Effector memory CD8-positive, alpha-beta T cell (primary cell): ENCODE results near the gene GLDN.
"Not testable (repeated sequence)": the region's sequence is repeated elsewhere in the genome, so short reads cannot be mapped to it uniquely, and the experiment has no call there.

Experiments
- ATAC-seq: fragments of 150-1000 bp; cut with Tn5 transposase; replicated peaks from 2 replicates; pipeline ENCODE4 v1.10.0; 2021; ENCODE audit warnings: mild to moderate bottlenecking, moderate library complexity
- DNase-seq, 3 experiments: peaks; one replicate each; pipeline ENCODE4 v3.0.0; 2021
- H3K27ac Mint-ChIP-seq, 2 donors: one replicate each; pipeline ENCODE4 v1.8.0; 2022; ENCODE audit warnings: mild to moderate bottlenecking in 2 of 2, mixed read lengths in 2 of 2, moderate library complexity in 2 of 2
- H3K27me3 Mint-ChIP-seq, 2 donors: one replicate each; pipeline ENCODE4 v1.8.0; 2022; ENCODE audit warnings: mixed read lengths in 2 of 2
- H3K36me3 Mint-ChIP-seq: one replicate; pipeline ENCODE4 v1.8.0; 2022; ENCODE audit warnings: mild to moderate bottlenecking, moderate library complexity, mixed read lengths; ENCODE audit not compliant: insufficient read depth
- H3K4me1 Mint-ChIP-seq, 2 donors: one replicate each; pipeline ENCODE4 v1.8.0; 2022; ENCODE audit warnings: low read depth in 2 of 2, mixed read lengths in 2 of 2
- H3K4me3 Mint-ChIP-seq, 2 donors: one replicate each; pipeline ENCODE4 v1.8.0; 2022; ENCODE audit warnings: mild to moderate bottlenecking in 2 of 2, mixed read lengths in 2 of 2, moderate library complexity in 2 of 2
- H3K9me3 Mint-ChIP-seq, 2 donors: one replicate each; pipeline ENCODE4 v1.8.0; 2022; ENCODE audit warnings: mixed read lengths in 2 of 2

The GLDN gene

DNA sequence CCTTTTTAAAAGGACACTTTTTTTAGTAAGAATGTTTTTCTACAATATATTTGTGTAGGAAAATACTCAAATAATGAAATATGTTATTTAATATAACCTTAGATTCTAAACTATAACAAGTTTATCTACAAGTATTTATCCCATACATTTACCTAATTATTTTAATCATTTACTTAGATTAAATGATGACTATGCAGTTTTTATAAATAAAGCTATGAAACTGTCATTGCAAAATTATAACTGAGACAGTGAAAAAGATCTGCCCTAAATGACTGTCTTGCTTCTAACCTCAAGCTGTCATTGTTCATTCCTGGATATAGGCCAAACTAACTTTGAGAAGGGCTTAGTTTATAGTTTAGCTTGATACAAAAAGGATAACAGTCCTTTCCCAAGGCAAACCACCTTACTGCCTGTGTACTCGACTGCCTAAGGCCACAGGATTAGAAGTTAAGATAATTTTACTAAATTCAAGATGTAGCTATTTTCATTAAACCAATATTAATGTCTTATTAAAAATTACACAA lies 84.1 kb downstream of the GLDN start:
- no peaks in the 10 kb centered on the region for H3K9me3 Mint-ChIP-seq
- peaks cover 2% of the 10 kb centered on the region for H3K36me3 Mint-ChIP-seq
- peaks cover 7 to 16% of the 10 kb centered on the region in 2 donors for H3K27me3 Mint-ChIP-seq
- H3K4me3 Mint-ChIP-seq = no peak overlapping the region
- H3K4me1 Mint-ChIP-seq = no peaks in the 10 kb centered on the region
- H3K27ac Mint-ChIP-seq = no peak overlapping the region
- no peak for ATAC-seq
- no peak for DNase-seq

DNA sequence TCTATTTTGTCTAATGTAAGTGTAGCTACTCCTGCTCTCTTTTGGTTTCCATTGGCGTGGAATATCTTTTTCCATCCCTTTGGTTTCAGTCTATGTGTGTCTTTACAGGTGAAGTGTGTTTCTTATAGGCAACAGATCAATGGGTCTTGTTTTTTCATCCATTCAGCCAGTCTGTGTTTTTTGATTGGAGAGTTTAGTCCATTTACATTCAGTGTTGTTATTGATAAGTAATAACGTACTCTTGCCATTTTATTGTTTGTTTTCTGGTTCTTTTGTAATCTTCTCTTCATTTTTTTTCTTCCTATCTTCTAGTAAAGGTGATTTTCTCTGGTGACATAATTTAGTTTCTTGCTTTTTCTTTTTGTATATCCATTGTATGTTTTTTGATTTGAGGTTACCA lies 97.1 kb downstream of the GLDN start:
- no peak for DNase-seq
- Mint-ChIP-seq H3K27ac (no peak overlapping the region), H3K4me1 (no peaks in the 10 kb centered on the region), H3K27me3 (peaks cover 0 to 8% of the 10 kb centered on the region in 2 donors), H3K4me3 (no peak overlapping the region), H3K9me3 (peaks cover 0 to 1% of the 10 kb centered on the region in 2 donors), H3K36me3 (no peaks in the 10 kb centered on the region)
- ATAC-seq = no peak

DNA sequence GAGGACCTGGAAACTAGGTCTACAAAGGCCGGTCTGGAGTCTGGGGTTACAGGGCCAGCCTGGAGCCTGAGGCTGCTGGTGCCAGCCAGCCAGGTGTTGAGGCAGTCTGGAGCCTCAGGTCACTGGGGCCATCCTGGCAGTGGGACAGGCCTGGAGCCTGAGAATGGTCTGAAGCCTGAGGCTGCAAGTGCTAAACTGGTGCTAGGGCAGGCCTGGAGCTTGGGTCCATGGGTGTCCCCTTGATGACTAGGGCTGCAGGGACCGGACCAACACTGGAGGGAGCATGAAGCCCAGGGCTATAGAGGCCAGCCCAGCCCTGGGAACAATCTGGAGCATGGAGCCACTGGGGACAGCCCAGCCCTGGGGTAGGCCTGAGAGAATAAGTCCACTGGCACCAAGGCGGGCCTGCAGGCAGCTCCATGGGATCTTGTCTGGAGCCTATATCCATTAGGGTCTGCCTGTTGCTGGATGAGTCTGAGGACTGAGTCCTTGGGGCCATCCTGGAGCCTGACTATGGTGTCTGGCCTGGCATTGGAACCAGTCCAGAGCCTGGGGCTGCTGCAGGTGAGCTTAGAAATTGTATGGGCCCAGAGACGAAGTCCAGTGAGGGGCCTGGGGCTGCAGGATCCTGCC lies 101.9 kb downstream of the GLDN start:
- DNase-seq = no peak
- Mint-ChIP-seq H3K9me3 (no peaks in the 10 kb centered on the region), H3K4me3 (no peak overlapping the region), H3K27me3 (no peaks in the 10 kb centered on the region), H3K4me1 (no peaks in the 10 kb centered on the region), H3K36me3 (no peaks in the 10 kb centered on the region), H3K27ac (no peak overlapping the region)
- ATAC-seq = no peak

DNA sequence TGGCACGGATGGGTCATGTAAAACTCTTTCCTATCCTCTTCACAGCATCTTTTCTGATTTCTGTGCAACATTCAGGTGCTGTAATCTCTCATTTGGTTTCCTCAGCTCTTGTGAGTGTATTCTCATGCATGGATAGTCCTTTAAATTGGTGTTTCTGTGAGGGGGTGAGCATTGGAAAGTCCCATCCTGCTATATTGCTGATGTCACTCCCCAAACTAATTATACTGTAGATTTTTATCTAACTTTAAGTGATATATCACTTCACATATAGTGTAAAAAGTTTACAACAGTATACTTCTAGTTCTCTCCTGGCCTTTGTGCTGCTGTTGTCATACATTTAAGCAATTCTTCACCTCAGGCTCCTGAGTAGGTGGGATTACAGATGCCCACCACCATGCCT lies 102.7 kb downstream of the GLDN start:
- ATAC-seq = no peak
- Mint-ChIP-seq H3K36me3 (no peaks in the 10 kb centered on the region), H3K4me3 (no peak overlapping the region), H3K27ac (no peak overlapping the region), H3K27me3 (no peaks in the 10 kb centered on the region), H3K4me1 (no peaks in the 10 kb centered on the region), H3K9me3 (no peaks in the 10 kb centered on the region)
- DNase-seq = no peak

DNA sequence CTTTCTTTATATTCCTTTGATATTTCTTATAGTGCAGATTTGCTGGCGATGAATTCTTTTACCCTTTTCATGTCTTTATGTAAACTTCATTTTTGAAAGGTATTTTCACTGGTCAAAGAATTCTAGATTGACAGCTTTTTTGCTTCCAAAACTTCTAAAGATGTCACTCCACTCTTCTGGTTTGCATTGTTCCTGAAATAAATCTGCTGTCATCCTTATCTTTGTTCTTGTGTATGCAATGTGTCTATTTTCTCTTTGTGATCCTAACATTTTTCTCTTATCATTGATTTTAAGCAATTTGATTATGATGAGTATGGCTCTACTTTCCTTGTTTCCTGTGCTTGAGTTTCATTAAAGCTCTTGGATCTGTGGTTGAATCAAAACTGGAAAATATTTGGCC lies 103.4 kb downstream of the GLDN start:
- Mint-ChIP-seq H3K4me1 (no peaks in the 10 kb centered on the region), H3K4me3 (no peak overlapping the region), H3K9me3 (no peaks in the 10 kb centered on the region), H3K27ac (no peak overlapping the region), H3K36me3 (no peaks in the 10 kb centered on the region), H3K27me3 (no peaks in the 10 kb centered on the region)
- DNase-seq (no peak), ATAC-seq (no peak)

DNA sequence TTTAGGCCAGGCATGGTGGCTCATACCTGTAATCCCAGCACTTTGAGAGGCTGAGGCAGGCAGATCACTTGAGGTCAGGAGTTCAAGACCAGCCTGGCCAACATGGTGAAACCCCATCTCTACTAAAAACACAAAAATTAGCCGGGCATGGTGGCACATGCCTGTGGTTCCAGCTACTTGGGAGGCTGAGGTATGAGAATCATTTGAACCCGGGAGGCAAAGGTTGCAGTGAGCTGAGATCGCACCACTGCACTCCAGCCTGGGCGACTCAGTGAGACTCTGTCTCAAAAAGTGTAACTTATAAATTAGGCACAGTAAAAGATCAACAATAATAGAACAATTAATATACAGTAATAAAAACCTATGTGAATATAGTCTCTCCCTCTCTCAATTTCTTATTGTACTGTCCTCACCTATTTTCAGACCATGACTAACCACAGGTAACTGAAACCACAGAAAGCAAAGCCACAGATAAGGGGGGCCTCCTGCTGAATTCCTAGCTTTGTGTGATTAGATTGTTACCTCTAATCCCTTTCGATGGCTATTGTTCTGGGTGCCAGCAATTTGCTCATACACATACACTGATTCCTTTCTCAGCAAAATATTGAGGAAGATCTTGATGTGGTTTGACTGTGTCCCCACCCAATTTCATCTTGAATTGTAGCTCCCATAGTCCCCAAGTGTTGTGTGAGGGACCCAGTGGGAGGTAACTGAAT lies 104.7 kb downstream of the GLDN start:
- not testable (repeated sequence) for H3K4me3 Mint-ChIP-seq, H3K36me3 Mint-ChIP-seq, ATAC-seq, H3K27me3 Mint-ChIP-seq, H3K4me1 Mint-ChIP-seq, DNase-seq, H3K27ac Mint-ChIP-seq, H3K9me3 Mint-ChIP-seq

DNA sequence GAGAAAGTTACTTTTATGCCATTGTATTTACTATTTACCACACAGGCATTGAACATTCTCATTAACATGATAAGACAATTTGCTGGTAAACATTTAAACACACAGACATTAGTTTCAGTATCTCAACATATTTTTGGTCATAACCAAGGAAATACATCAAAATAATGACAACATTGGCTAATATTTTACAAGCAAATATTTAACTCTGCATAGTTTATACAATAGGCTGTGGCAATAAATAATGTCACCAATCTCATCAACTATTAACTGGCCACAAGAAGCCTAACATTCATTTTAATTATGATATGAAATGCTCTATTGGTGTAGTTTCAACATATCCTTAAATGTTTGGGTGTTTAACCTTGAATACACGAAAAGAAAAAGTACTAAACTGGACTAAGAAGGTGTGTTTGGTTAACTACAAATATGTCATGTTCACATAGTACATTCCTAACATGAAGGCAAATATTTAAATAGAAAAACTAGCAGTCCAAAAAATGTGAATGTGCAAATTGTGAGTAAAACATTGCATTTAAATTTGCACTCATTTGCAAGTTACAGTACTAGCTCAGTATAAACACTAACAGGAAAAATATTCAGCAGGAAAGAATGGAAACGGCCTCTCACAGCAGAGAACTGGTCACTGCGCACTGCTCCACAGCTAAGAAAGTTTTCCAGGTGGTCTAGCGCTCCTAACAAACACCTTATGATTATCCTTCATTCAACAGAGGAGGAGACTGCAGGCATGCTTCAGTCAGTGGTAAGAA lies 106.6 kb downstream of the GLDN start:
- ATAC-seq (no peak), DNase-seq (no peak)
- Mint-ChIP-seq H3K4me3 (no peak overlapping the region), H3K4me1 (no peaks in the 10 kb centered on the region), H3K27ac (no peak overlapping the region), H3K9me3 (no peaks in the 10 kb centered on the region), H3K36me3 (no peaks in the 10 kb centered on the region), H3K27me3 (no peaks in the 10 kb centered on the region)

DNA sequence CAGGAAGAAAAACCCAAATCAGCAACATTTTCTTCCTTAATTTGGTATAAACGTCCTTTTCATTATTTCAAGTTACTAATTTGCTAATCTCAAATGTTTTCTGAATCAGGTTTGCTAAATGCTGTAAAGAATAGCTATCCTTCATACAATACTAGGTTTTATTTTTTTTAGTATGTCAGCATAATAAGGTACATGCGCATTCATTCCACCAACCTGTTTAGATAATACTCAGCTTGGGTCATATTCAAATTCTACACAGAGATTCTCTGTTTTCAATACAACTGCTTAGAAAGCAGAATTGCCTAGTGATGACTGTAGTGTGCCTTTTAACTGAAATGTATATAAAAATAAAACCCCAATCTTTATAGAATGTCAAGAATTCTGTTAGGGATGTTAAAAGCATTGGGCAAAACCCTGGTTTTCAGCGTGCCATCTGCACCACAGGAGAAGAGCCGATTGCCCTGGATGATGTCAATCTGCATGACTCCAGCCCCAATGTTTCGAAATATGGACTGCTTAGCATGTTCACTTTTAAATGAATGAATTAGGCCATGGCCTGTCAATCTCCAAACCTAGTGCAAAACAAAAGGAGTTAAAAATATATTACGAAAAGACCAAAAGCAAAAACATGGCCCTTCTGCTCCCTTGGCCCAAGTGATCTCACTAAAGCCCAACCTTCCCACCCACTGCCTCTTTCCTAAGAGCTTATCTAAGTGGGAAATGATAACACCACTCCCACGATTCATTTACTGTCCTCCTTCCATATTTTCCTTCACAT lies 107.4 kb downstream of the GLDN start:
- ATAC-seq (no peak), DNase-seq (no peak)
- Mint-ChIP-seq H3K4me1 (no peaks in the 10 kb centered on the region), H3K27ac (no peak overlapping the region), H3K36me3 (no peaks in the 10 kb centered on the region), H3K27me3 (no peaks in the 10 kb centered on the region), H3K4me3 (no peak overlapping the region), H3K9me3 (no peaks in the 10 kb centered on the region)

DNA sequence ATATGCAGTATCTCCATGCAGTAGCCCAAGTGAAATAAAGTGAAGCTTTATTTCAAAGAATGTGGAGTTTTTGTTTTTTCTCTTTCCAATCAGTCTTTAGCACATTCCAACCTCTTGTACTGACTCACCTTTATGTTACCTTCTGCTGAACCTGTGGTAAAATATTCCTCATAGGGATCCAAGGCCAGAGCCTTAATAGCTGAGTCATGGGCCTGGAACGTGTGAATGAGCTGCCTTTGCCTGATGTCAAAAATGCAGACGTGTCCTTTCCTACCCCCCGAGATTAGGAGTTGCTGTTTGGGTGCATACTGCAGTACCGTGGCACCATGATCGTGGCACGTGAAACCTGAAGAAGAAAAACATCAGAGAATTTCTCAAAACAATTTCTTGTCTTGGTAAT lies 108.5 kb downstream of the GLDN start:
- Mint-ChIP-seq H3K36me3 (no peaks in the 10 kb centered on the region), H3K4me1 (no peaks in the 10 kb centered on the region), H3K27me3 (no peaks in the 10 kb centered on the region), H3K4me3 (no peak overlapping the region), H3K9me3 (no peaks in the 10 kb centered on the region), H3K27ac (no peak overlapping the region)
- DNase-seq (no peak), ATAC-seq (no peak)
